ENCODE data around the gene CDH13. TPM values are rescaled to one million over a fixed set of nuclear protein-coding genes. Genes with fewer than 3 reads are reported as not detected.
A peak's percentile ranks its signal among the peaks of the same experiment; 100 is the strongest.

CDH13 gene
- total and polyA plus RNA-seq, 9 of the 15 experiments (the other 6 are each of a cell fraction or from before 2014, with no cell fraction given): 0.03 TPM; not detected in 8

DNA sequence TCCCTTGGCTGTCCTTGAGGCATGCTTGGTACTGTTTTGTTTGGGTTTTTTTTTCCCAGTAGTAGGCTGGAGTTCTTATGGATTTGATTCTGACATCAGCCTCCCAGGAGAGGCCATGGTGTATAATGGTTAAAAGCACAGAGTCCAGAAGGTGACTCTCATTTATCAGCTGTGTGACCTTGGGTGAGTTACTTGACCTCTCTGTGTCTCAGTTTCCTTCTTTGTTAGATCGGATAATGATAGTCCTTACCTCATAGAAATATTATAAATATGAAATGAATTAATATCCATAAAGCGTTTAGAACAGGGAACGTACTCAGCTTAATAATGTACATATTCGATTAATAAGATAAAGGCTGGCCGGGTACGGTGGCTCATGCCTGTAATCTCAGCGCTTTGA is 810.3 kb downstream of the CDH13 start:
- in situ Hi-C loops (cut with MboI): no loop called here
- H3K27ac ChIP-seq (ENCODE audit: extremely low read depth, low read depth, low read length): no peak overlapping the region
- H3K9ac ChIP-seq (ENCODE audit: insufficient read depth in 1 of 2, low read depth in 2 of 2, low read length in 2 of 2): no peak overlapping the region
- DNase-seq (ENCODE audit: extremely low read depth in 1 of 4, low spot score in 3 of 4) (no peak), ATAC-seq (no peak), FAIRE-seq (no peak)
- intact Hi-C loops (cut with micrococcal nuclease): no loop called here
- H3K4me3 ChIP-seq: no peak overlapping the region
- H3K9me3 ChIP-seq (replicated peaks; ENCODE audit: control insufficient read depth, insufficient read depth, low read depth, low read length): no peaks in the 10 kb centered on the region
- no peaks in the 10 kb centered on the region for H3K4me1 ChIP-seq (replicated peaks in 1 of 2; ENCODE audit: control insufficient read depth in 2 of 2, insufficient read depth in 2 of 2, low read length in 2 of 2)
- no peaks in the 10 kb centered on the region for H3K9me1 ChIP-seq (ENCODE audit: control insufficient read depth, insufficient read depth, low read length)
- H4K20me1 ChIP-seq (replicated peaks; ENCODE audit: control insufficient read depth, insufficient read depth, low read length): no peaks in the 10 kb centered on the region
- no peak overlapping the region for H3K4me2 ChIP-seq (ENCODE audit: insufficient read depth, low read length)
- ChIA-PET POLR2A (no interaction called here), CTCF (ENCODE audit: low intra/inter-chr PET ratio) (no interaction called here)
- BruUV-seq (replicated peaks): no TSS peak
- no peak overlapping the region for H2AFZ ChIP-seq (ENCODE audit: low read depth, low read length)
- TF ChIP-seq ZFP36 (IDR thresholded peaks at IDR 0.05; ENCODE audit: low read depth, low read length, partially characterized antibody): peak; percentile 53
- no peak for TF ChIP-seq MYC (IDR thresholded peaks at IDR 0.05; ENCODE audit: low read depth, low read length)
- no peak for TF ChIP-seq MYC (CRISPR knock-in tag; IDR thresholded peaks at IDR 0.05; ENCODE audit: borderline replicate concordance, low read depth)
- TF ChIP-seq NFE2L1 (tag; IDR thresholded peaks at IDR 0.05; ENCODE audit: borderline replicate concordance, low read depth): no peak
- TF ChIP-seq RBM25 (IDR thresholded peaks at IDR 0.05; ENCODE audit: low read depth, low read length, severe bottlenecking): peak; percentile 67
- TF ChIP-seq TBL1XR1 (IDR thresholded peaks at IDR 0.05; ENCODE audit: low read length in 2 of 2): no peak
- no peaks in the 10 kb centered on the region for H3K36me3 ChIP-seq (ENCODE audit: control insufficient read depth, insufficient read depth, low read length)
- H3K27me3 ChIP-seq (ENCODE audit: control insufficient read depth in 2 of 2, insufficient read depth in 2 of 2, low read length in 2 of 2): no peaks in the 10 kb centered on the region
- WGBS (ENCODE audit: insufficient coverage, low coverage, missing lambda C conversion rate): under 1% methylated on average over 7 of the region's 7 CpGs
- no peaks in the 10 kb centered on the region for H3K79me2 ChIP-seq (ENCODE audit: control insufficient read depth, insufficient read depth, low read length)

DNA sequence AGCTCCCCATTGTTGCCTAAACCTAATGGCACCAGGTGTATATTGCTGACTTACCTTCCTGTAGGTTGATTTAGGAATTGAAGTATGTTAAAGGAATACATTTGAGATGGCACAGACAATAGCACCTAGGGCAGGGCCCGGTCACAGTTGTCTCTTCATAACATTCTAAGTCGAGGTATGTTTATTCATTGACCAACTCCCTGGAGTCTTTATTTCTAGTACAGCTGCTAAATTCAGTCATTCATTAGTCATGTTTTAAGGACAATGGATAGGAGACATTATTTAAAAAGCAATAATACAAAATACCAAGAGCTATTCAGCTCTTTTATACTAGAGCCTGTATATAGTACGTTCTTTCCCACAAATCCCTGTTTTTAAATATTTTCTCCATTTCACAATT is 811.6 kb downstream of the CDH13 start:
- no peak overlapping the region for H3K9ac ChIP-seq (ENCODE audit: insufficient read depth in 1 of 2, low read depth in 2 of 2, low read length in 2 of 2)
- no peaks in the 10 kb centered on the region for H3K36me3 ChIP-seq (ENCODE audit: control insufficient read depth, insufficient read depth, low read length)
- intact Hi-C loops (cut with micrococcal nuclease) (no loop called here), in situ Hi-C loops (cut with MboI) (no loop called here)
- H3K9me1 ChIP-seq (ENCODE audit: control insufficient read depth, insufficient read depth, low read length): no peaks in the 10 kb centered on the region
- H3K27me3 ChIP-seq (ENCODE audit: control insufficient read depth in 2 of 2, insufficient read depth in 2 of 2, low read length in 2 of 2): no peaks in the 10 kb centered on the region
- TF ChIP-seq BCOR (IDR thresholded peaks at IDR 0.05) (no peak), NRF1 (conservative IDR thresholded peaks at IDR 0.05 in 1 of 2, IDR thresholded peaks at IDR 0.05 in 1 of 2) (no peak), BACH1 (tag; IDR thresholded peaks at IDR 0.05) (no peak), KLF6 (CRISPR knock-in tag; IDR thresholded peaks at IDR 0.05; ENCODE audit: borderline replicate concordance) (no peak), ZNF124 (CRISPR knock-in tag; IDR thresholded peaks at IDR 0.05) (no peak)
- H3K9me3 ChIP-seq (replicated peaks; ENCODE audit: control insufficient read depth, insufficient read depth, low read depth, low read length): no peaks in the 10 kb centered on the region
- H2AFZ ChIP-seq (ENCODE audit: low read depth, low read length): no peak overlapping the region
- no TSS peak for BruUV-seq (replicated peaks)
- no peak overlapping the region for H3K4me2 ChIP-seq (ENCODE audit: insufficient read depth, low read length)
- ChIA-PET CTCF (ENCODE audit: low intra/inter-chr PET ratio) (no interaction called here), POLR2A (no interaction called here)
- H3K4me3 ChIP-seq: no peak overlapping the region
- no peaks in the 10 kb centered on the region for H3K4me1 ChIP-seq (replicated peaks in 1 of 2; ENCODE audit: control insufficient read depth in 2 of 2, insufficient read depth in 2 of 2, low read length in 2 of 2)
- no peaks in the 10 kb centered on the region for H4K20me1 ChIP-seq (replicated peaks; ENCODE audit: control insufficient read depth, insufficient read depth, low read length)
- no peak overlapping the region for H3K27ac ChIP-seq (ENCODE audit: extremely low read depth, low read depth, low read length)
- no peaks in the 10 kb centered on the region for H3K79me2 ChIP-seq (ENCODE audit: control insufficient read depth, insufficient read depth, low read length)
- 2% methylated on average over 3 of the region's 3 CpGs for WGBS (ENCODE audit: insufficient coverage, low coverage, missing lambda C conversion rate)
- no peak for DNase-seq (ENCODE audit: extremely low read depth in 1 of 4, low spot score in 3 of 4)
- FAIRE-seq: no peak
- ATAC-seq: no peak

Data from K562 (cell line).